Fibroblast of lung (primary cell): ENCODE data around the gene FUT8. TPM values are rescaled to one million over a fixed set of nuclear protein-coding genes. Genes with fewer than 3 reads are reported as not detected.

ENCODE experiments used
- DNase-seq, 2 donors: peaks; one replicate each; pipeline versions ENCODE4 v3.0.0 to v3.0.0-alpha.2; 2010; ENCODE audit warnings: low read depth in 2 of 2
- H2AFZ ChIP-seq: 2 replicates; pipeline ENCODE4 v1.5.1; 2012; ENCODE audit warnings: low read length, control low read depth, inconsistent platforms
- H3K27ac ChIP-seq: 2 replicates; pipeline ENCODE4 v1.5.1; 2011; ENCODE audit warnings: low read length, control low read depth; ENCODE audit not compliant: insufficient read depth
- H3K27me3 ChIP-seq: 2 replicates; pipeline ENCODE4 v1.5.1; 2011; ENCODE audit warnings: mild to moderate bottlenecking, low read length; ENCODE audit not compliant: control insufficient read depth, insufficient read depth
- H3K36me3 ChIP-seq: 2 replicates; pipeline ENCODE4 v1.5.1; 2011; ENCODE audit warnings: low read length; ENCODE audit not compliant: control insufficient read depth, insufficient read depth
- H3K4me1 ChIP-seq: 2 replicates; pipeline ENCODE4 v1.5.1; 2011; ENCODE audit warnings: low read length; ENCODE audit not compliant: control insufficient read depth, insufficient read depth; ENCODE audit errors: extremely low read depth
- H3K4me2 ChIP-seq: 2 replicates; pipeline ENCODE4 v1.5.1; 2011; ENCODE audit warnings: low read length, control low read depth; ENCODE audit not compliant: insufficient read depth; ENCODE audit errors: extremely low read depth
- H3K4me3 ChIP-seq, 4 experiments: fragments of 200-600 bp in 1 of 4; sonication (generic) in 1 of 4; replicated peaks in 1 of 4; 2 replicates each; pipeline ENCODE4 v1.5.1; 2011 to 2016; ENCODE audit warnings: low read length in 4 of 4, low read depth in 3 of 4, mild to moderate bottlenecking in 3 of 4, control low read depth in 2 of 4, inconsistent platforms in 1 of 4, mixed read lengths in 1 of 4; ENCODE audit not compliant: insufficient read depth in 1 of 4; ENCODE audit errors: control extremely low read depth in 1 of 4
- H3K79me2 ChIP-seq: 2 replicates; pipeline ENCODE4 v1.5.1; 2012; ENCODE audit warnings: mild to moderate bottlenecking, low read length, inconsistent platforms; ENCODE audit not compliant: control insufficient read depth, insufficient read depth
- H3K9ac ChIP-seq: 2 replicates; pipeline ENCODE4 v1.5.1; 2011; ENCODE audit warnings: mild to moderate bottlenecking, low read length, control low read depth; ENCODE audit not compliant: insufficient read depth
- H3K9me3 ChIP-seq: 2 replicates; pipeline ENCODE4 v1.5.1; 2012; ENCODE audit warnings: low read depth, low read length; ENCODE audit not compliant: control insufficient read depth, insufficient read depth
- H4K20me1 ChIP-seq: 2 replicates; pipeline ENCODE4 v1.5.1; 2011; ENCODE audit warnings: low read length; ENCODE audit not compliant: control insufficient read depth, insufficient read depth; ENCODE audit errors: extremely low read depth
- EZH2 ChIP-seq: IDR thresholded peaks from 2 replicates; pipeline ENCODE4 v1.5.1; 2012; ENCODE audit warnings: low read length, control low read depth, mild to moderate bottlenecking; ENCODE audit errors: missing control alignments
- polyA plus RNA-seq, 2 donors: library from polyadenylated mRNA; depleted of rRNA in 1 of 2; stranded (reverse) in 1 of 2; unstranded in 1 of 2; fragments of >200 nt; gene quantifications; 2 replicates each; pipeline ENCODE4 v1.2.1, GENCODE V29; 2011 to 2012; ENCODE audit warnings: missing spikeins in 1 of 2
- total RNA-seq: library from RNA; depleted of rRNA; stranded (reverse); fragments of >200 nt; gene quantifications from 2 replicates; pipeline ENCODE4 v1.2.1, GENCODE V29; 2014
- TF ChIP-seq, protein P1 (sequence below), 2 donors: IDR thresholded peaks in 1 of 2; conservative IDR thresholded peaks in 1 of 2; 1 replicate in 1 of 2; 2 replicates in 1 of 2; pipeline ENCODE4 v1.5.1; 2011 to 2012; ENCODE audit warnings: low read length in 2 of 2, control low read depth in 1 of 2, inconsistent platforms in 1 of 2, low read depth in 1 of 2, mild to moderate bottlenecking in 1 of 2

Gene FUT8
- total and polyA plus RNA-seq, 2 donors (not counting 1 experiment from before 2014, with no cell fraction given) = 51.4 to 95.8 TPM

DNA sequence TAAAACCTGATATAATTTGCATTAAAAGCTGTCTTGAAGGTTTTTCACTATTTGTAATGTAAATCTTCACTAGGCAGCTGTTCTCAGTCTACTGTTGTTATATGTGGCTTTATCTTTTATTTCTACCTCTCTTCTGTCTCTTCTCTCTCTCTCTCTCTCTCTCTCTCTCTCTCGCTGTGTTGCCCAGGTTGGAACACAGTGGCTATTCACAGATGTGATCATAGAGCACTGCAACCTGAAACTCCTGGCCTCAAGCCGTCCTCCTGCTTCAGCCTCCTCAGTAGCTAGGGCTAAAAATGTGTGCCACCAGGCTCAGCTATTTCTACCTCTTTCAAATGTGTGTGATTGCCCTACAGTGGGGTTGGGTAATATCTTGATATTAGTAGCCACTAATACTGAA lies 21.1 kb downstream of the FUT8 start:
- no peak overlapping the region for H3K9ac ChIP-seq
- no peak overlapping the region for H3K4me2 ChIP-seq
- H3K36me3 ChIP-seq = no peaks in the 10 kb centered on the region
- peaks cover 2% of the 10 kb centered on the region for H3K79me2 ChIP-seq
- H3K27me3 ChIP-seq = no peaks in the 10 kb centered on the region
- no peak overlapping the region for H3K4me3 ChIP-seq
- H3K4me1 ChIP-seq = no peaks in the 10 kb centered on the region
- no peaks in the 10 kb centered on the region for H4K20me1 ChIP-seq
- no peak overlapping the region for H2AFZ ChIP-seq
- H3K9me3 ChIP-seq = no peaks in the 10 kb centered on the region
- TF ChIP-seq, protein P1, sequence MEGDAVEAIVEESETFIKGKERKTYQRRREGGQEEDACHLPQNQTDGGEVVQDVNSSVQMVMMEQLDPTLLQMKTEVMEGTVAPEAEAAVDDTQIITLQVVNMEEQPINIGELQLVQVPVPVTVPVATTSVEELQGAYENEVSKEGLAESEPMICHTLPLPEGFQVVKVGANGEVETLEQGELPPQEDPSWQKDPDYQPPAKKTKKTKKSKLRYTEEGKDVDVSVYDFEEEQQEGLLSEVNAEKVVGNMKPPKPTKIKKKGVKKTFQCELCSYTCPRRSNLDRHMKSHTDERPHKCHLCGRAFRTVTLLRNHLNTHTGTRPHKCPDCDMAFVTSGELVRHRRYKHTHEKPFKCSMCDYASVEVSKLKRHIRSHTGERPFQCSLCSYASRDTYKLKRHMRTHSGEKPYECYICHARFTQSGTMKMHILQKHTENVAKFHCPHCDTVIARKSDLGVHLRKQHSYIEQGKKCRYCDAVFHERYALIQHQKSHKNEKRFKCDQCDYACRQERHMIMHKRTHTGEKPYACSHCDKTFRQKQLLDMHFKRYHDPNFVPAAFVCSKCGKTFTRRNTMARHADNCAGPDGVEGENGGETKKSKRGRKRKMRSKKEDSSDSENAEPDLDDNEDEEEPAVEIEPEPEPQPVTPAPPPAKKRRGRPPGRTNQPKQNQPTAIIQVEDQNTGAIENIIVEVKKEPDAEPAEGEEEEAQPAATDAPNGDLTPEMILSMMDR (conservative IDR thresholded peaks at IDR 0.05 in 1 of 2, IDR thresholded peaks at IDR 0.05 in 1 of 2; ENCODE audit: low read depth in 1 of 2, low read length in 2 of 2) = no peak
- no peak for TF ChIP-seq EZH2
- H3K27ac ChIP-seq = no peak overlapping the region
- no peak for DNase-seq

DNA sequence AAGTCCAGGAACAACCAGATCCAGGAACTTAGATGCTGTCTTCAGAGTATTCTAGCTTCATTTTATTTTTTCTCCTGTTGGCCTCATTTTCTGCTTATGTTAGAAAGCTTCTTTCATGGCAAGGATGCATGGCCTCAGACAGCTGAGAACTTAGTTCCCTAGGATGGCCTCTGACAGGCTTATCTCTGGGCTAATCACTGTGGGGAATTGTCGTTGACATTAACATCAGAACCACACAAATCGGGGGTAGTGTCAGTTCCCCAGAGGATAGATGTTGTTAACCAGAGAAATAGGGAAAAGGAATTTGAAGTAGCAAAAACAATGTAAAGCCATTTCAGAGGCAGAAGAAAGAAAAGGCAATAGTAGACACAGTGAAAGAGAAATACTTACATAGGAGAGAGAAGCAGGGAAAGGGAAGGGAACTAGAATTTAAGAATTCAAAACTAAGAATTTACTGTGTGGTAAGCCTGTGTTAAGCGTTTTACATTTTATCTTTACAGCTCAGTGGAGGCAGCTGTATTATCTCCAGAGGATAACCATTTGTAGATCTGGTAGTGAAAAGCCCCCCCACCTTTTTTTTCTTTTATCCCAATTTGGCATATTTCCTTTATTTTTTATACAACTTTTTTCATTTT lies 21.8 kb downstream of the FUT8 start:
- Histone ChIP-seq H3K4me3 (no peak overlapping the region), H3K9me3 (no peaks in the 10 kb centered on the region), H3K79me2 (peaks cover 2% of the 10 kb centered on the region), H2AFZ (no peak overlapping the region), H3K4me1 (no peaks in the 10 kb centered on the region), H3K27me3 (no peaks in the 10 kb centered on the region), H3K27ac (no peak overlapping the region), H3K36me3 (no peaks in the 10 kb centered on the region), H3K9ac (no peak overlapping the region), H3K4me2 (no peak overlapping the region), H4K20me1 (no peaks in the 10 kb centered on the region)
- DNase-seq = no peak
- TF ChIP-seq, protein P1 (conservative IDR thresholded peaks at IDR 0.05 in 1 of 2, IDR thresholded peaks at IDR 0.05 in 1 of 2; ENCODE audit: low read depth in 1 of 2, low read length in 2 of 2) = no peak
- no peak for TF ChIP-seq EZH2

DNA sequence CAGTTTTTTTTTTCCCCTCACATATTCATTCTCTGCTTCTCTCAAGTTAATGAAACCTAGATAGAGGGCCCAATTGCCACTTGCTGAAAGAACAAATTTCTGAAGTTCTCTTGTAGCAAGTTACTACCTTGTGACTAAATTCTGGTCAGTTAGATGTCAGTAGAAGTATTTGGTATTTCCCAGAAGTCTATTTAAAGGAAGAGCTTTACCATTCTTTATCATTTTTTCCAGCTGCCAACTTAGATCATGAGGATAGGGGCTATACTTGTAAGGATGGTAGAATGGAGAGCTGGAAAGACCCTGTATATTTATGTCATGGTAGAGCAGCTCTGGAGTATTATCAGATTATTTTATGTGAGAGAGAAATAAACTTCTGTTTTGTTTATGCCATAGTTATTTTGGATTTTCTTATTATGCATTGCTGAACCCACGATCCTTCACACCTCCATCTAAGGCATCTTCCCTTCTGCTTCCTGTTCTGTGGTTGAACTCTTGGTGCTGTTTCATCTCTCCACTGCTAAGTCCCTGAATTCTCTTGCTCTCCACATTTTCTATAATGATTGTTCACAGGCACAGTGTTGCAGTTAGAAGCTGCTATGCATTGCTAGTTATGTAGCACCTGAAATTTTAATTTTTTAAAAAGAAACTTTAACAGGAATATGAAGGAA lies 25.9 kb downstream of the FUT8 start:
- H3K79me2 ChIP-seq = peaks cover 2% of the 10 kb centered on the region
- H4K20me1 ChIP-seq = no peaks in the 10 kb centered on the region
- H3K9me3 ChIP-seq = no peaks in the 10 kb centered on the region
- H3K27me3 ChIP-seq = no peaks in the 10 kb centered on the region
- H2AFZ ChIP-seq = no peak overlapping the region
- no peak for DNase-seq
- H3K27ac ChIP-seq = no peak overlapping the region
- H3K36me3 ChIP-seq = no peaks in the 10 kb centered on the region
- no peaks in the 10 kb centered on the region for H3K4me1 ChIP-seq
- H3K4me3 ChIP-seq = no peak overlapping the region
- TF ChIP-seq, protein P1 (conservative IDR thresholded peaks at IDR 0.05 in 1 of 2, IDR thresholded peaks at IDR 0.05 in 1 of 2; ENCODE audit: low read depth in 1 of 2, low read length in 2 of 2) = no peak
- TF ChIP-seq EZH2 = no peak
- no peak overlapping the region for H3K9ac ChIP-seq
- no peak overlapping the region for H3K4me2 ChIP-seq
